ENCODE measurements around the gene PDGFC.

Gene PDGFC

GRCh38 chr4:156729416-156729815, 242.2 kb downstream of the PDGFC start:
- H3K9me3 ChIP-seq (ENCODE audit: severe bottlenecking) = peaks cover 10% of the 10 kb centered on the region
- H3K36me3 ChIP-seq (ENCODE audit: low read depth) = no peaks in the 10 kb centered on the region
- peaks cover 2% of the 10 kb centered on the region for H3K4me1 ChIP-seq (ENCODE audit: insufficient read depth, poor library complexity, severe bottlenecking)
- DNase-seq (ENCODE audit: low spot score) = no peak
- H3K27me3 ChIP-seq (ENCODE audit: insufficient read depth, poor library complexity, severe bottlenecking) = no peaks in the 10 kb centered on the region
- no peak overlapping the region for H3K27ac ChIP-seq (ENCODE audit: poor library complexity, severe bottlenecking)
- no peak overlapping the region for H3K4me3 ChIP-seq (ENCODE audit: severe bottlenecking)
- ATAC-seq (ENCODE audit: low read depth) = no peak
- no peak for TF ChIP-seq CTCF (IDR thresholded peaks at IDR 0.05; ENCODE audit: poor library complexity, severe bottlenecking)

GRCh38 chr4:156725257-156725656, 246.3 kb downstream of the PDGFC start:
- ATAC-seq (ENCODE audit: low read depth) (no peak), DNase-seq (ENCODE audit: low spot score) (no peak)

GRCh38 chr4:156723951-156724668, 247.5 kb downstream of the PDGFC start:
- H3K27ac ChIP-seq (ENCODE audit: poor library complexity, severe bottlenecking) = no peak overlapping the region
- TF ChIP-seq CTCF (IDR thresholded peaks at IDR 0.05; ENCODE audit: poor library complexity, severe bottlenecking) = no peak
- H3K4me1 ChIP-seq (ENCODE audit: insufficient read depth, poor library complexity, severe bottlenecking) = no peaks in the 10 kb centered on the region

More at GRCh38 chr4:156725257-156725656, 246.3 kb downstream of the PDGFC start:
- no peak overlapping the region for H3K4me3 ChIP-seq (ENCODE audit: severe bottlenecking)
- H3K27ac ChIP-seq (ENCODE audit: poor library complexity, severe bottlenecking) = no peak overlapping the region
- no peaks in the 10 kb centered on the region for H3K9me3 ChIP-seq (ENCODE audit: severe bottlenecking)
- no peaks in the 10 kb centered on the region for H3K4me1 ChIP-seq (ENCODE audit: insufficient read depth, poor library complexity, severe bottlenecking)
- TF ChIP-seq CTCF (IDR thresholded peaks at IDR 0.05; ENCODE audit: poor library complexity, severe bottlenecking) = no peak
- H3K27me3 ChIP-seq (ENCODE audit: insufficient read depth, poor library complexity, severe bottlenecking) = no peaks in the 10 kb centered on the region
- H3K36me3 ChIP-seq (ENCODE audit: low read depth) = no peaks in the 10 kb centered on the region

GRCh38 chr4:156718226-156718625, 253.4 kb downstream of the PDGFC start:
- Histone ChIP-seq H3K9me3 (ENCODE audit: severe bottlenecking) (no peaks in the 10 kb centered on the region), H3K4me3 (ENCODE audit: severe bottlenecking) (no peak overlapping the region), H3K27ac (ENCODE audit: poor library complexity, severe bottlenecking) (no peak overlapping the region), H3K4me1 (ENCODE audit: insufficient read depth, poor library complexity, severe bottlenecking) (no peaks in the 10 kb centered on the region), H3K36me3 (ENCODE audit: low read depth) (no peaks in the 10 kb centered on the region), H3K27me3 (ENCODE audit: insufficient read depth, poor library complexity, severe bottlenecking) (no peaks in the 10 kb centered on the region)
- DNase-seq (ENCODE audit: low spot score) (no peak), ATAC-seq (ENCODE audit: low read depth) (no peak)
- no peak for TF ChIP-seq CTCF (IDR thresholded peaks at IDR 0.05; ENCODE audit: poor library complexity, severe bottlenecking)

More at GRCh38 chr4:156723951-156724668, 247.5 kb downstream of the PDGFC start:
- DNase-seq (ENCODE audit: low spot score) (no peak), ATAC-seq (ENCODE audit: low read depth) (no peak)
- H3K4me3 ChIP-seq (ENCODE audit: severe bottlenecking) = no peak overlapping the region
- H3K9me3 ChIP-seq (ENCODE audit: severe bottlenecking) = no peaks in the 10 kb centered on the region
- H3K36me3 ChIP-seq (ENCODE audit: low read depth) = no peaks in the 10 kb centered on the region
- no peaks in the 10 kb centered on the region for H3K27me3 ChIP-seq (ENCODE audit: insufficient read depth, poor library complexity, severe bottlenecking)

- Histone ChIP-seq H3K9me3 (ENCODE audit: severe bottlenecking) (no peaks in the 10 kb centered on the region), H3K27me3 (ENCODE audit: insufficient read depth, poor library complexity, severe bottlenecking) (no peaks in the 10 kb centered on the region), H3K4me3 (ENCODE audit: severe bottlenecking) (no peak overlapping the region), H3K27ac (ENCODE audit: poor library complexity, severe bottlenecking) (no peak overlapping the region), H3K36me3 (ENCODE audit: low read depth) (no peaks in the 10 kb centered on the region), H3K4me1 (ENCODE audit: insufficient read depth, poor library complexity, severe bottlenecking) (no peaks in the 10 kb centered on the region)
- ATAC-seq (ENCODE audit: low read depth) (no peak), DNase-seq (ENCODE audit: low spot score) (no peak)
- no peak for TF ChIP-seq CTCF (IDR thresholded peaks at IDR 0.05; ENCODE audit: poor library complexity, severe bottlenecking)
Observed at GRCh38 chr4:156711193-156711590, 260.4 kb downstream of the PDGFC start.
